ENCODE results near the gene CD6. TPM values are rescaled to one million over a fixed set of nuclear protein-coding genes. Genes with fewer than 3 reads are reported as not detected.

Gene CD6
- total RNA-seq, 1 donor from 2014 or later, result 0.39 TPM

DNA sequence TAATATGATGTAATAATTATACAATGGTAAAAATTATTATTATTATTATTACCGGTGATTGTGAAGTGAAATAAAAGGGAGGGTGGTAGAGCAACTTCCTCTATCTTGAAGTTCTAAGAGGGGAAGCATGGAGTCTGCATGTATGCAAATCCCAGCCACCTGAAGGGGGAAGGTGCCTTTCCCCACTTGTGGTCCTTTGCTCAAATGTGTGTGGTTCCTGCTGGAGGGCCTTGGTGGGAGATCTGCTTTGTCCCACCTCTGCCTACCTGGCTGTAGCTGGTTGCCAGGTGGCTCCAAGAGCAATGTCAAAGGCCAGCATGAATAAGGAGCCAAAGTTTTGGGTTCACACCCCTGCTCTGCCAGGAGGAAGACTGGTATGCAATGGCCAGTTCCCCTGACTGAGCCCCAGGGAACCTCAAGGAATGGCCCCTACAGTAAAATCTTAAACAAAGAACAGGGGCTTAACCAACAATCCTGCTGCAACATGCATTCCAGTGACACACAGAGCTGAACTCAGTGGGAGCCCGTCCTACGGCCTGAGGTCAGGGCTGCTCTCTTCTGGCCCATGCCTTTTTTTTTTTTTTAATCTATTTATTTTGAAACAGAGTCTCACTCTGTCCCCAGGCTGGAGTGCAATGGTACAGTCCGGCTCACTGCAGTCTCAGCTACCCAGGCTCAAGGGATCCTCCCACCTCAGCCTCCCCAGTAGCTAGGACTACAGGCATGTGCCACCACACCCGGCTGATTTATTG is 38.7 kb upstream of the CD6 start:
- no peak overlapping the region for H3K27ac Mint-ChIP-seq (ENCODE audit: unreplicated experiment)
- H3K36me3 ChIP-seq (ENCODE audit: insufficient read depth, low read length), result peaks cover 3% of the 10 kb centered on the region
- H3K27ac ChIP-seq (ENCODE audit: low read depth, low read length), result no peak overlapping the region
- no peak overlapping the region for H3K9ac ChIP-seq (ENCODE audit: low read length)
- DNase-seq (ENCODE audit: low read depth) (no peak), FAIRE-seq (no peak)
- no peak overlapping the region for H2AFZ ChIP-seq (ENCODE audit: low read depth, low read length)
- no peaks in the 10 kb centered on the region for H3K27me3 Mint-ChIP-seq (ENCODE audit: low read depth, unreplicated experiment)
- H3K4me1 ChIP-seq (ENCODE audit: insufficient read depth, low read length), result no peaks in the 10 kb centered on the region
- H3K79me2 ChIP-seq (ENCODE audit: insufficient read depth, low read length), result no peaks in the 10 kb centered on the region
- no peaks in the 10 kb centered on the region for H3K9me3 ChIP-seq (ENCODE audit: insufficient read depth, low read depth, low read length)
- TF ChIP-seq, protein P1, sequence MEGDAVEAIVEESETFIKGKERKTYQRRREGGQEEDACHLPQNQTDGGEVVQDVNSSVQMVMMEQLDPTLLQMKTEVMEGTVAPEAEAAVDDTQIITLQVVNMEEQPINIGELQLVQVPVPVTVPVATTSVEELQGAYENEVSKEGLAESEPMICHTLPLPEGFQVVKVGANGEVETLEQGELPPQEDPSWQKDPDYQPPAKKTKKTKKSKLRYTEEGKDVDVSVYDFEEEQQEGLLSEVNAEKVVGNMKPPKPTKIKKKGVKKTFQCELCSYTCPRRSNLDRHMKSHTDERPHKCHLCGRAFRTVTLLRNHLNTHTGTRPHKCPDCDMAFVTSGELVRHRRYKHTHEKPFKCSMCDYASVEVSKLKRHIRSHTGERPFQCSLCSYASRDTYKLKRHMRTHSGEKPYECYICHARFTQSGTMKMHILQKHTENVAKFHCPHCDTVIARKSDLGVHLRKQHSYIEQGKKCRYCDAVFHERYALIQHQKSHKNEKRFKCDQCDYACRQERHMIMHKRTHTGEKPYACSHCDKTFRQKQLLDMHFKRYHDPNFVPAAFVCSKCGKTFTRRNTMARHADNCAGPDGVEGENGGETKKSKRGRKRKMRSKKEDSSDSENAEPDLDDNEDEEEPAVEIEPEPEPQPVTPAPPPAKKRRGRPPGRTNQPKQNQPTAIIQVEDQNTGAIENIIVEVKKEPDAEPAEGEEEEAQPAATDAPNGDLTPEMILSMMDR (IDR thresholded peaks at IDR 0.05; ENCODE audit: insufficient read depth, low read depth, low read length), result no peak
- no peak for TF ChIP-seq EZH2 (IDR thresholded peaks at IDR 0.05; ENCODE audit: insufficient read depth, low read length)
- H3K4me1 Mint-ChIP-seq (ENCODE audit: low read depth, unreplicated experiment), result no peaks in the 10 kb centered on the region
- H3K9me3 Mint-ChIP-seq (ENCODE audit: unreplicated experiment), result no peaks in the 10 kb centered on the region
- H3K4me3 ChIP-seq (ENCODE audit: insufficient read depth, low read depth, low read length), result no peak overlapping the region
- no peak overlapping the region for H3K4me3 Mint-ChIP-seq (ENCODE audit: unreplicated experiment)
- H3K36me3 Mint-ChIP-seq (ENCODE audit: low read depth, unreplicated experiment), result peaks cover 15% of the 10 kb centered on the region
- no peaks in the 10 kb centered on the region for H4K20me1 ChIP-seq (ENCODE audit: insufficient read depth, low read length)
- H3K27me3 ChIP-seq (ENCODE audit: insufficient read depth, low read length), result no peaks in the 10 kb centered on the region
- H3K4me2 ChIP-seq (ENCODE audit: low read length), result no peak overlapping the region

DNA sequence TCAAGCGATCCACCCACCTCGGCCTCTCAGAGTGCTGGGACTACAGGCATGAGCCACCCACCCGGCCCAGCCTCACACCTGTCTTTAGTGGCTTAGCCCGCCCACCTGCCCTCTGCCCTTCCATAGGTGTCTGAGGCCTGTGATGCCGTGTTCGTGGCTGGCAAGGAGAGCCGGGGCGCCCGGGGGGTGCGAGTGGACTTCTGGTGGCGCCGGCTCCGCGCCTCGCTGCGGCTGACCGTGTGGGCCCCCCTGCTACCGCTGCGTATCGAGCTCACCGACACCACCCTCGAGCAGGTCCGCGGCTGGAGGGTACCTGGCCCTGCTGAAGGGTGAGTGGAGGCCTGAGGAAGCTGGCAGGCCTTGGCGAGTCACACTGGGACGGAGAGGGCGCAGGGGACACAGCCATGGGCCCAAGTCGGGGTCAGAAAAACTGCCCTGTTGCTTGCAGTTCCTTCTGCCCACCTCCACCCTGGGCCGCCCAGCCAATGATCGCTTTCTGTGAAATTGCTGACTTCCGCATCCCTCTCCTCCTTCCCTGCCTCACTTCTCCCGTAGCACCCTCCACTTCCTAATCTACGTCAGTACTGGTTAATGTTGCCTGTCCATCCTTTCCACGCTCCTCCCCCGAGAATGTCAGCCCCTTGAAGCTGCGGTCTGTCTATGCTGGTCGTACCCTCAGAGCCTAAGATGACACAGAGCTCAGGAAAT is 37.9 kb upstream of the CD6 start:
- H2AFZ ChIP-seq (ENCODE audit: low read depth, low read length), result no peak overlapping the region
- no peaks in the 10 kb centered on the region for H4K20me1 ChIP-seq (ENCODE audit: insufficient read depth, low read length)
- Mint-ChIP-seq H3K4me3 (ENCODE audit: unreplicated experiment) (no peak overlapping the region), H3K36me3 (ENCODE audit: low read depth, unreplicated experiment) (peaks cover 15% of the 10 kb centered on the region), H3K27ac (ENCODE audit: unreplicated experiment) (no peak overlapping the region), H3K27me3 (ENCODE audit: low read depth, unreplicated experiment) (no peaks in the 10 kb centered on the region), H3K4me1 (ENCODE audit: low read depth, unreplicated experiment) (no peaks in the 10 kb centered on the region), H3K9me3 (ENCODE audit: unreplicated experiment) (no peaks in the 10 kb centered on the region)
- FAIRE-seq, result no peak
- H3K9me3 ChIP-seq (ENCODE audit: insufficient read depth, low read depth, low read length), result no peaks in the 10 kb centered on the region
- no peak for TF ChIP-seq EZH2 (IDR thresholded peaks at IDR 0.05; ENCODE audit: insufficient read depth, low read length)
- TF ChIP-seq, protein P1 (IDR thresholded peaks at IDR 0.05; ENCODE audit: insufficient read depth, low read depth, low read length), result no peak
- DNase-seq (ENCODE audit: low read depth), result no peak
- no peak overlapping the region for H3K4me3 ChIP-seq (ENCODE audit: insufficient read depth, low read depth, low read length)
- no peak overlapping the region for H3K9ac ChIP-seq (ENCODE audit: low read length)
- H3K79me2 ChIP-seq (ENCODE audit: insufficient read depth, low read length), result no peaks in the 10 kb centered on the region
- H3K4me2 ChIP-seq (ENCODE audit: low read length), result no peak overlapping the region
- H3K4me1 ChIP-seq (ENCODE audit: insufficient read depth, low read length), result no peaks in the 10 kb centered on the region
- peaks cover 3% of the 10 kb centered on the region for H3K36me3 ChIP-seq (ENCODE audit: insufficient read depth, low read length)
- H3K27ac ChIP-seq (ENCODE audit: low read depth, low read length), result no peak overlapping the region
- H3K27me3 ChIP-seq (ENCODE audit: insufficient read depth, low read length), result no peaks in the 10 kb centered on the region
